ENCODE results near the gene UGT2B10. TPM values are rescaled to one million over a fixed set of nuclear protein-coding genes. Genes with fewer than 3 reads are reported as not detected.

Gene UGT2B10

GRCh38 chr4:68874507-68874906 lies 58.7 kb downstream of the UGT2B10 start:
- no peaks in the 10 kb centered on the region for H3K79me1 ChIP-seq (ENCODE audit: low read depth, low read length)
- H3K27ac ChIP-seq (replicated peaks; ENCODE audit: low read length), result no peak overlapping the region
- H3K4ac ChIP-seq (ENCODE audit: low read length), result no peak overlapping the region
- no peak overlapping the region for H2AK5ac ChIP-seq (ENCODE audit: low read depth, low read length)
- no peak overlapping the region for H3K4me3 ChIP-seq (ENCODE audit: low read length in 2 of 2)
- H3K23ac ChIP-seq (ENCODE audit: low read depth, low read length, poor library complexity), result no peak overlapping the region
- no peak overlapping the region for H3K14ac ChIP-seq (ENCODE audit: low read length)
- no peak overlapping the region for H3K4me2 ChIP-seq (ENCODE audit: insufficient read depth, low read length, poor library complexity, severe bottlenecking)
- H3K4me1 ChIP-seq (ENCODE audit: control insufficient read depth in 2 of 2, insufficient read depth in 1 of 2, low read depth in 1 of 2, low read length in 2 of 2), result no peaks in the 10 kb centered on the region
- no peaks in the 10 kb centered on the region for H3K36me3 ChIP-seq (replicated peaks in 1 of 2; ENCODE audit: control insufficient read depth in 2 of 2, insufficient read depth in 2 of 2, low read length in 2 of 2)
- H3K9me3 ChIP-seq (replicated peaks in 1 of 2; ENCODE audit: control insufficient read depth in 2 of 2, insufficient read depth in 1 of 2, low read depth in 1 of 2, low read length in 2 of 2), result no peaks in the 10 kb centered on the region
- H3K18ac ChIP-seq (ENCODE audit: low read length), result no peak overlapping the region
- H2AFZ ChIP-seq (ENCODE audit: low read length), result no peak overlapping the region
- H4K8ac ChIP-seq (ENCODE audit: low read depth, low read length), result no peak overlapping the region
- DNase-seq (ENCODE audit: low spot score), result no peak
- H3K9ac ChIP-seq (ENCODE audit: low read depth, low read length, poor library complexity), result no peak overlapping the region
- H4K91ac ChIP-seq (ENCODE audit: low read depth, low read length, poor library complexity), result no peak overlapping the region
- H2BK12ac ChIP-seq (ENCODE audit: low read length), result no peak overlapping the region
- no peak overlapping the region for H2BK15ac ChIP-seq (ENCODE audit: low read length)
- no peak overlapping the region for H2BK5ac ChIP-seq (ENCODE audit: low read length)
- H3K27me3 ChIP-seq (ENCODE audit: control insufficient read depth in 3 of 3, insufficient read depth in 3 of 3, low read depth in 1 of 3, low read length in 3 of 3), result no peaks in the 10 kb centered on the region
- H2BK120ac ChIP-seq (ENCODE audit: low read depth, low read length), result no peak overlapping the region

- no peak overlapping the region for H3K4ac ChIP-seq (ENCODE audit: low read length)
- no peak overlapping the region for H2BK12ac ChIP-seq (ENCODE audit: low read length)
- no peak overlapping the region for H3K23ac ChIP-seq (ENCODE audit: low read depth, low read length, poor library complexity)
- no peak overlapping the region for H2BK5ac ChIP-seq (ENCODE audit: low read length)
- H3K9me3 ChIP-seq (replicated peaks in 1 of 2; ENCODE audit: control insufficient read depth in 2 of 2, insufficient read depth in 1 of 2, low read depth in 1 of 2, low read length in 2 of 2), result no peaks in the 10 kb centered on the region
- no CpG with 5 or more reads among the region's 5 CpGs for WGBS, 2 donors (ENCODE audit: extremely low coverage in 2 of 2, insufficient read length in 2 of 2, insufficient replicate concordance in 1 of 2)
- no peaks in the 10 kb centered on the region for H3K36me3 ChIP-seq (replicated peaks in 1 of 2; ENCODE audit: control insufficient read depth in 2 of 2, insufficient read depth in 2 of 2, low read length in 2 of 2)
- no peak overlapping the region for H2AK5ac ChIP-seq (ENCODE audit: low read depth, low read length)
- no peak overlapping the region for H3K4me3 ChIP-seq (ENCODE audit: low read length in 2 of 2)
- no peak overlapping the region for H2AFZ ChIP-seq (ENCODE audit: low read length)
- H4K91ac ChIP-seq (ENCODE audit: low read depth, low read length, poor library complexity), result no peak overlapping the region
- no peak overlapping the region for H2BK15ac ChIP-seq (ENCODE audit: low read length)
- no peaks in the 10 kb centered on the region for H3K27me3 ChIP-seq (ENCODE audit: control insufficient read depth in 3 of 3, insufficient read depth in 3 of 3, low read depth in 1 of 3, low read length in 3 of 3)
- H3K4me2 ChIP-seq (ENCODE audit: insufficient read depth, low read length, poor library complexity, severe bottlenecking), result no peak overlapping the region
- H3K79me1 ChIP-seq (ENCODE audit: low read depth, low read length), result no peaks in the 10 kb centered on the region
- H3K18ac ChIP-seq (ENCODE audit: low read length), result no peak overlapping the region
- no peak overlapping the region for H4K8ac ChIP-seq (ENCODE audit: low read depth, low read length)
- H2BK120ac ChIP-seq (ENCODE audit: low read depth, low read length), result no peak overlapping the region
- no peak overlapping the region for H3K27ac ChIP-seq (replicated peaks; ENCODE audit: low read length)
- no peak for DNase-seq (ENCODE audit: low spot score)
- no peaks in the 10 kb centered on the region for H3K4me1 ChIP-seq (ENCODE audit: control insufficient read depth in 2 of 2, insufficient read depth in 1 of 2, low read depth in 1 of 2, low read length in 2 of 2)
- no peak overlapping the region for H3K14ac ChIP-seq (ENCODE audit: low read length)
- H3K9ac ChIP-seq (ENCODE audit: low read depth, low read length, poor library complexity), result no peak overlapping the region
These were observed 61.8 kb downstream of the UGT2B10 start for GRCh38 chr4:68877555-68877954.

- H3K14ac ChIP-seq (ENCODE audit: low read length), result no peak overlapping the region
- no CpG with 5 or more reads among the region's 2 CpGs for WGBS, 2 donors (ENCODE audit: extremely low coverage in 2 of 2, insufficient read length in 2 of 2, insufficient replicate concordance in 1 of 2)
- no peak for DNase-seq (ENCODE audit: low spot score)
These were observed 62.3 kb downstream of the UGT2B10 start for GRCh38 chr4:68878048-68878447.

More at GRCh38 chr4:68878048-68878447, 62.3 kb downstream of the UGT2B10 start:
- Histone ChIP-seq H3K4me2 (ENCODE audit: insufficient read depth, low read length, poor library complexity, severe bottlenecking) (no peak overlapping the region), H4K91ac (ENCODE audit: low read depth, low read length, poor library complexity) (no peak overlapping the region), H3K23ac (ENCODE audit: low read depth, low read length, poor library complexity) (no peak overlapping the region), H3K27ac (replicated peaks; ENCODE audit: low read length) (no peak overlapping the region), H3K4ac (ENCODE audit: low read length) (no peak overlapping the region), H3K79me1 (ENCODE audit: low read depth, low read length) (no peaks in the 10 kb centered on the region), H2BK5ac (ENCODE audit: low read length) (no peak overlapping the region), H2BK12ac (ENCODE audit: low read length) (no peak overlapping the region), H2AK5ac (ENCODE audit: low read depth, low read length) (no peak overlapping the region), H3K9me3 (replicated peaks in 1 of 2; ENCODE audit: control insufficient read depth in 2 of 2, insufficient read depth in 1 of 2, low read depth in 1 of 2, low read length in 2 of 2) (no peaks in the 10 kb centered on the region), H3K36me3 (replicated peaks in 1 of 2; ENCODE audit: control insufficient read depth in 2 of 2, insufficient read depth in 2 of 2, low read length in 2 of 2) (no peaks in the 10 kb centered on the region), H3K4me3 (ENCODE audit: low read length in 2 of 2) (no peak overlapping the region), H3K27me3 (ENCODE audit: control insufficient read depth in 3 of 3, insufficient read depth in 3 of 3, low read depth in 1 of 3, low read length in 3 of 3) (no peaks in the 10 kb centered on the region), H3K9ac (ENCODE audit: low read depth, low read length, poor library complexity) (no peak overlapping the region), H2BK15ac (ENCODE audit: low read length) (no peak overlapping the region), H3K18ac (ENCODE audit: low read length) (no peak overlapping the region), H2BK120ac (ENCODE audit: low read depth, low read length) (no peak overlapping the region), H4K8ac (ENCODE audit: low read depth, low read length) (no peak overlapping the region), H3K4me1 (ENCODE audit: control insufficient read depth in 2 of 2, insufficient read depth in 1 of 2, low read depth in 1 of 2, low read length in 2 of 2) (no peaks in the 10 kb centered on the region), H2AFZ (ENCODE audit: low read length) (no peak overlapping the region)

Small RNAs within 50 kb of the gene (small RNA-seq; reads per million reads assigned to genes)
- gene AC021146.4 (ENCODE audit: insufficient read depth), result not detected
- gene AC021146.9 (ENCODE audit: insufficient read depth), result not detected
